Chondrocyte (in vitro differentiated cells): ENCODE measurements around the gene FBP2. TPM values are rescaled to one million over a fixed set of nuclear protein-coding genes. Genes with fewer than 3 reads are reported as not detected.

Source experiments
- DNase-seq: peaks from one replicate; pipeline ENCODE4 v3.0.0; 2021; ENCODE audit warnings: mixed read lengths, low spot score
- H3K27ac Mint-ChIP-seq: one replicate; pipeline ENCODE4 v1.8.0; 2021; ENCODE audit warnings: mild to moderate bottlenecking, moderate library complexity, mixed read lengths; ENCODE audit not compliant: unreplicated experiment
- H3K27me3 Mint-ChIP-seq: 2 replicates; pipeline ENCODE4 v1.8.0; 2021; ENCODE audit warnings: low read depth, mixed read lengths
- H3K36me3 Mint-ChIP-seq: 2 replicates; pipeline ENCODE4 v1.8.0; 2021; ENCODE audit warnings: low read depth, mixed read lengths
- H3K4me1 Mint-ChIP-seq: 2 replicates; pipeline ENCODE4 v1.8.0; 2021; ENCODE audit warnings: low read depth, mild to moderate bottlenecking, mixed read lengths
- H3K4me3 Mint-ChIP-seq: one replicate; pipeline ENCODE4 v1.8.0; 2021; ENCODE audit warnings: mild to moderate bottlenecking, moderate library complexity, mixed read lengths; ENCODE audit not compliant: unreplicated experiment
- H3K9me3 Mint-ChIP-seq: 2 replicates; pipeline ENCODE4 v1.8.0; 2021; ENCODE audit warnings: low read depth, mixed read lengths
- CTCF ChIP-seq: fragments of 200-600 bp; sonication (generic); IDR thresholded peaks from 2 replicates; pipeline ENCODE4 v1.5.0; 2021; ENCODE audit warnings: antibody characterized with exemption, mild to moderate bottlenecking, moderate library complexity
- total RNA-seq: library from RNA; stranded (reverse); gene quantifications from 3 replicates; pipeline ENCODE4 v1.2.1, GENCODE V29; 2021

The FBP2 gene
- total RNA-seq, 1 donor from 2014 or later, result not detected

GRCh38 chr9:94638335-94639060 is 44.9 kb upstream of the FBP2 start:
- Mint-ChIP-seq H3K4me1 (peaks cover 14% of the 10 kb centered on the region), H3K27me3 (peaks cover 13% of the 10 kb centered on the region), H3K9me3 (no peaks in the 10 kb centered on the region), H3K4me3 (peak overlapping the region; percentile 82), H3K27ac (no peak overlapping the region), H3K36me3 (peaks cover 2% of the 10 kb centered on the region)
- no peak for TF ChIP-seq CTCF
- no peak for DNase-seq

GRCh38 chr9:94632737-94633136 is 39.1 kb upstream of the FBP2 start:
- no peak for TF ChIP-seq CTCF
- no peak overlapping the region for H3K4me3 Mint-ChIP-seq
- H3K4me1 Mint-ChIP-seq, result peaks cover 6% of the 10 kb centered on the region
- DNase-seq, result no peak
- H3K27ac Mint-ChIP-seq, result no peak overlapping the region
- H3K36me3 Mint-ChIP-seq, result no peaks in the 10 kb centered on the region
- H3K9me3 Mint-ChIP-seq, result no peaks in the 10 kb centered on the region
- H3K27me3 Mint-ChIP-seq, result peaks cover 13% of the 10 kb centered on the region

GRCh38 chr9:94631599-94631998 is 38.0 kb upstream of the FBP2 start:
- Mint-ChIP-seq H3K9me3 (no peaks in the 10 kb centered on the region), H3K4me3 (no peak overlapping the region), H3K36me3 (no peaks in the 10 kb centered on the region), H3K4me1 (peaks cover 6% of the 10 kb centered on the region), H3K27me3 (peaks cover 11% of the 10 kb centered on the region), H3K27ac (no peak overlapping the region)
- DNase-seq, result no peak
- TF ChIP-seq CTCF, result no peak

- DNase-seq, result no peak
- Mint-ChIP-seq H3K27ac (no peak overlapping the region), H3K27me3 (peaks cover 11% of the 10 kb centered on the region)
These were observed 37.2 kb upstream of the FBP2 start for GRCh38 chr9:94630833-94631232.

GRCh38 chr9:94630281-94630680 is 36.7 kb upstream of the FBP2 start:
- Mint-ChIP-seq H3K4me1 (peaks cover 6% of the 10 kb centered on the region), H3K4me3 (no peak overlapping the region), H3K27ac (no peak overlapping the region), H3K36me3 (no peaks in the 10 kb centered on the region), H3K27me3 (peaks cover 11% of the 10 kb centered on the region), H3K9me3 (no peaks in the 10 kb centered on the region)
- TF ChIP-seq CTCF, result no peak
- no peak for DNase-seq

More at GRCh38 chr9:94630833-94631232, 37.2 kb upstream of the FBP2 start:
- Mint-ChIP-seq H3K4me3 (no peak overlapping the region), H3K36me3 (no peaks in the 10 kb centered on the region), H3K9me3 (no peaks in the 10 kb centered on the region), H3K4me1 (peaks cover 6% of the 10 kb centered on the region)
- TF ChIP-seq CTCF, result no peak
